ENCODE results near the gene THEM5. TPM values are rescaled to one million over a fixed set of nuclear protein-coding genes. Genes with fewer than 3 reads are reported as not detected.
A peak's percentile ranks its signal among the peaks of the same experiment; 100 is the strongest.

The THEM5 gene
- total RNA-seq, 5 donors from 2014 or later (not counting 1 experiment from before 2014, with no cell fraction given), result not detected

DNA sequence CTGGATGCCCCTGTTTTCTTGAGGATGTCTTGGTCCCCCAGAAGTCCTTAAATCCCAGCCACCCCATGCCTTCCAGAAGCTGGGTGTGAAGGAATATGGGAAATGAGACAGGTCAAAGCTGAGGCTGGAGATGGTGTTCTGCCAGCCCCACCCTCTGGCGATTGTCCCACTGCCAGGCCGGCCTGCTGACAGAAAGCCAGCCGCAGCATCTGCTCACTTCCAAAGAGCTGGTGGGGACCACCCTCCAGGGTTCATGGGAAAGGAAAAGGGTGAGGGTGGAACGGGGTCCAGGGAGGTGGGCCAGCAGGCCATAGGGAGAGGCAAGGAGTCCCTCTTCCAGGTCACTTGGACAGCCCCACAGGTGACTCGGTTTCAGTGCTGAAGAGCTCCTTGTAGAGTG, 46.4 kb downstream of the THEM5 start:
- Histone ChIP-seq H3K9me3 (no peaks in the 10 kb centered on the region), H3K27ac (ENCODE audit: low read length) (no peak overlapping the region), H3K4me3 (ENCODE audit: control insufficient read depth in 1 of 2, extremely low read depth in 1 of 2, low read length in 1 of 2) (no peak overlapping the region), H3K4me1 (ENCODE audit: control insufficient read depth in 1 of 2, extremely low read depth in 1 of 2, insufficient read depth in 2 of 2, low read length in 2 of 2) (no peaks in the 10 kb centered on the region), H3K27me3 (replicated peaks in 1 of 2; ENCODE audit: control insufficient read depth in 2 of 2, extremely low read depth in 1 of 2, insufficient read depth in 2 of 2, low read length in 1 of 2) (no peaks in the 10 kb centered on the region), H3K36me3 (ENCODE audit: control insufficient read depth in 2 of 2, extremely low read depth in 1 of 2, insufficient read depth in 1 of 2, low read length in 1 of 2) (peaks cover 0 to 2% of the 10 kb centered on the region in 2 donors)
- ChIA-PET CTCF (no interaction called here), POLR2A (no interaction called here)
- H3K9me3 Mint-ChIP-seq, result no peaks in the 10 kb centered on the region
- DNase-seq (no peak), ATAC-seq (replicated peaks in 1 of 4) (no peak)
- peaks cover 0 to 5% (median 0%) of the 10 kb centered on the region in 3 donors for H3K4me1 Mint-ChIP-seq
- no peaks in the 10 kb centered on the region for H3K36me3 Mint-ChIP-seq
- no peak overlapping the region for H3K27ac Mint-ChIP-seq
- WGBS (ENCODE audit: insufficient coverage), result 90% methylated on average over 5 of the region's 5 CpGs
- H3K4me3 Mint-ChIP-seq, result no peak overlapping the region
- no peaks in the 10 kb centered on the region for H3K27me3 Mint-ChIP-seq

DNA sequence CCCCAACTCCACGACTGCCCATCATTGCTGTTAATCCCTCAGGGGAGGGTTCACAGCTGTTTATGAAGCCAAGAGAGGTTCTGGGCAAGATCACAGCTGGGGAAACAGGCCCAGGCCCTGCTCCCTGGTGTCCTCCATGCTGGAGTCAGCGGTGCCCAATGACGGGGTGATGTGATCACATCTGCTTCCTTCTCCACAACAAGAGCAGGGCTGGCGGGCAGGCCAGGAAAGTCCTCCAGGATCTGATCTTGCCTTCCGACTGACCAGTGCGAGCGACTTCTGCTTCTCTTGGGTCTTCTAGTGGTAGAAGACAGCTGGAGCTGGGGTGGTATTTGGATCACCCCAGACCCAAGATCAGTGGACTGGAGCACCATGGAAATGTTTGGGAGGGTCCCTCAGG, 47.3 kb downstream of the THEM5 start:
- Mint-ChIP-seq H3K27me3 (no peaks in the 10 kb centered on the region), H3K36me3 (no peaks in the 10 kb centered on the region), H3K4me3 (no peak overlapping the region), H3K4me1 (peaks cover 0 to 5% (median 0%) of the 10 kb centered on the region in 3 donors), H3K27ac (no peak overlapping the region), H3K9me3 (no peaks in the 10 kb centered on the region)
- Histone ChIP-seq H3K27me3 (replicated peaks in 1 of 2; ENCODE audit: control insufficient read depth in 2 of 2, extremely low read depth in 1 of 2, insufficient read depth in 2 of 2, low read length in 1 of 2) (no peaks in the 10 kb centered on the region), H3K27ac (ENCODE audit: low read length) (no peak overlapping the region), H3K4me3 (ENCODE audit: control insufficient read depth in 1 of 2, extremely low read depth in 1 of 2, low read length in 1 of 2) (no peak overlapping the region), H3K36me3 (ENCODE audit: control insufficient read depth in 2 of 2, extremely low read depth in 1 of 2, insufficient read depth in 1 of 2, low read length in 1 of 2) (peaks cover 0 to 2% of the 10 kb centered on the region in 2 donors), H3K4me1 (ENCODE audit: control insufficient read depth in 1 of 2, extremely low read depth in 1 of 2, insufficient read depth in 2 of 2, low read length in 2 of 2) (peaks cover 0 to under 1% of the 10 kb centered on the region in 2 experiments), H3K9me3 (no peaks in the 10 kb centered on the region)
- CTCF ChIA-PET, result no interaction called here
- DNase-seq (no peak), ATAC-seq (replicated peaks in 1 of 4) (no peak)
- 100% methylated on average over 5 of the region's 7 CpGs for WGBS (ENCODE audit: insufficient coverage)
- POLR2A ChIA-PET, result no interaction called here

- H3K36me3 Mint-ChIP-seq, result no peaks in the 10 kb centered on the region
- H3K4me3 Mint-ChIP-seq, result no peak within 1 kb of the TSS
- H3K4me1 Mint-ChIP-seq, result peaks cover 5 to 10% (median 6%) of the 10 kb centered on the region in 3 donors
- H3K4me1 ChIP-seq (ENCODE audit: control insufficient read depth in 1 of 2, extremely low read depth in 1 of 2, insufficient read depth in 2 of 2, low read length in 2 of 2), result peaks cover 0 to 10% of the 10 kb centered on the region in 2 experiments
- H3K27ac Mint-ChIP-seq, result peak within 1 kb of the TSS; percentile 31 to 39
- no peak for ATAC-seq (replicated peaks in 1 of 4)
- CTCF ChIA-PET, result no interaction called here
- POLR2A ChIA-PET, result no interaction called here
- no peaks in the 10 kb centered on the region for H3K9me3 Mint-ChIP-seq
- 82% methylated on average over 8 of the region's 12 CpGs for WGBS (ENCODE audit: insufficient coverage)
- H3K27me3 ChIP-seq (replicated peaks in 1 of 2; ENCODE audit: control insufficient read depth in 2 of 2, extremely low read depth in 1 of 2, insufficient read depth in 2 of 2, low read length in 1 of 2), result peaks cover 0 to 8% of the 10 kb centered on the region in 2 experiments
- H3K36me3 ChIP-seq (ENCODE audit: control insufficient read depth in 2 of 2, extremely low read depth in 1 of 2, insufficient read depth in 1 of 2, low read length in 1 of 2), result peaks cover 0 to 2% of the 10 kb centered on the region in 2 donors
- no peaks in the 10 kb centered on the region for H3K27me3 Mint-ChIP-seq
- no peak within 1 kb of the TSS for H3K4me3 ChIP-seq (ENCODE audit: control insufficient read depth in 1 of 2, extremely low read depth in 1 of 2, low read length in 1 of 2)
- DNase-seq, result no peak
- no peaks in the 10 kb centered on the region for H3K9me3 ChIP-seq
- no peak within 1 kb of the TSS for H3K27ac ChIP-seq (ENCODE audit: low read length)
Measured at GRCh38 chr1:151805066-151805820, 48.3 kb downstream of the THEM5 start, which contains the start of gene LINGO4. Gene LINGO4 (minus strand): TSS chr1:151805419. CDS start chr1:151802704, 2,715 bp downstream.

- no CpG with 5 or more reads among the region's 3 CpGs for WGBS (ENCODE audit: insufficient coverage)
- Histone ChIP-seq H3K4me3 (ENCODE audit: control insufficient read depth in 1 of 2, extremely low read depth in 1 of 2, low read length in 1 of 2) (no peak overlapping the region), H3K36me3 (ENCODE audit: control insufficient read depth in 2 of 2, extremely low read depth in 1 of 2, insufficient read depth in 1 of 2, low read length in 1 of 2) (no peaks in the 10 kb centered on the region), H3K27me3 (replicated peaks in 1 of 2; ENCODE audit: control insufficient read depth in 2 of 2, extremely low read depth in 1 of 2, insufficient read depth in 2 of 2, low read length in 1 of 2) (peaks cover 0 to 16% of the 10 kb centered on the region in 2 experiments), H3K4me1 (ENCODE audit: control insufficient read depth in 1 of 2, extremely low read depth in 1 of 2, insufficient read depth in 2 of 2, low read length in 2 of 2) (peaks cover 0 to 11% of the 10 kb centered on the region in 2 experiments), H3K9me3 (no peaks in the 10 kb centered on the region), H3K27ac (ENCODE audit: low read length) (no peak overlapping the region)
- no peak overlapping the region for H3K4me3 Mint-ChIP-seq
- DNase-seq (no peak), ATAC-seq (replicated peaks in 1 of 4) (no peak)
- H3K27ac Mint-ChIP-seq, result peak overlapping the region in 1 of 2 donors; percentile 74
- H3K4me1 Mint-ChIP-seq, result peaks cover 11 to 12% (median 12%) of the 10 kb centered on the region in 3 donors
- H3K27me3 Mint-ChIP-seq, result peaks cover 0 to 5% of the 10 kb centered on the region in 2 donors
- peaks cover under 1% of the 10 kb centered on the region for H3K36me3 Mint-ChIP-seq
- POLR2A ChIA-PET, result no interaction called here
- H3K9me3 Mint-ChIP-seq, result no peaks in the 10 kb centered on the region
- CTCF ChIA-PET, result no interaction called here
Measured at GRCh38 chr1:151803915-151804314, 49.6 kb downstream of the THEM5 start.

- peaks cover 0 to 11% of the 10 kb centered on the region in 2 experiments for H3K4me1 ChIP-seq (ENCODE audit: control insufficient read depth in 1 of 2, extremely low read depth in 1 of 2, insufficient read depth in 2 of 2, low read length in 2 of 2)
- POLR2A ChIA-PET, result no interaction called here
- no peak for ATAC-seq (replicated peaks in 1 of 4)
- DNase-seq, result no peak
- H3K27ac Mint-ChIP-seq, result peak overlapping the region in 1 of 2 donors; percentile 7
- H3K4me1 Mint-ChIP-seq, result peaks cover 11 to 12% (median 12%) of the 10 kb centered on the region in 3 donors
- no peak overlapping the region for H3K4me3 Mint-ChIP-seq
- CTCF ChIA-PET, result no interaction called here
- peaks cover 0 to 6% of the 10 kb centered on the region in 2 donors for H3K27me3 Mint-ChIP-seq
- H3K36me3 Mint-ChIP-seq, result peaks cover 5% of the 10 kb centered on the region
- no peak overlapping the region for H3K27ac ChIP-seq (ENCODE audit: low read length)
- no peaks in the 10 kb centered on the region for H3K9me3 ChIP-seq
- no peaks in the 10 kb centered on the region for H3K9me3 Mint-ChIP-seq
- H3K4me3 ChIP-seq (ENCODE audit: control insufficient read depth in 1 of 2, extremely low read depth in 1 of 2, low read length in 1 of 2), result no peak overlapping the region
- no peaks in the 10 kb centered on the region for H3K36me3 ChIP-seq (ENCODE audit: control insufficient read depth in 2 of 2, extremely low read depth in 1 of 2, insufficient read depth in 1 of 2, low read length in 1 of 2)
- peaks cover 0 to 16% of the 10 kb centered on the region in 2 experiments for H3K27me3 ChIP-seq (replicated peaks in 1 of 2; ENCODE audit: control insufficient read depth in 2 of 2, extremely low read depth in 1 of 2, insufficient read depth in 2 of 2, low read length in 1 of 2)
Measured at GRCh38 chr1:151803164-151803563, 50.3 kb downstream of the THEM5 start.

DNA sequence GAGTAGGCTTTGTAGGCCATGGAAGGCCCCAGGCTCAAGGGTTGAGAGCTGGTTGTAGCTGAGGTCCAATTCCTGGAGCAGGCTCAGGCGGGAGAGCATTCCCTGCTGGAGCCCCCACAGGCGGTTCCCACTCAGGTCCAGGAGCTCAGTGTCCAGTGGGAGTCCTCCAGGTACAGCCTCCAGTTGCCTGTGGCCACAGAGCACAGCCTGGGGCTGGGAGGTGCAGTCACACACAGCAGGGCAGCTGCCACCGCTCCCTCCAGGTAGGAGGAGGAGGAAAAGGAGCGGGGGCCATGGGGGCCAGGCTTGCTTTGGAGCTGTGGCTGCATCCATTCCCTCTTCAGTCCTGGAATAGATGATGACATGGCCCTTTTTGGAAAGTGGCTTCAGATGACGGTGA, 51.1 kb downstream of the THEM5 start:
- peaks cover 0 to 6% of the 10 kb centered on the region in 2 donors for H3K27me3 Mint-ChIP-seq
- no peak overlapping the region for H3K4me3 ChIP-seq (ENCODE audit: control insufficient read depth in 1 of 2, extremely low read depth in 1 of 2, low read length in 1 of 2)
- 88% methylated on average over 5 of the region's 5 CpGs for WGBS (ENCODE audit: insufficient coverage)
- POLR2A ChIA-PET, result no interaction called here
- no peak overlapping the region for H3K27ac Mint-ChIP-seq
- peaks cover 5% of the 10 kb centered on the region for H3K36me3 Mint-ChIP-seq
- peaks cover 0 to 2% of the 10 kb centered on the region in 2 donors for H3K36me3 ChIP-seq (ENCODE audit: control insufficient read depth in 2 of 2, extremely low read depth in 1 of 2, insufficient read depth in 1 of 2, low read length in 1 of 2)
- H3K4me1 ChIP-seq (ENCODE audit: control insufficient read depth in 1 of 2, extremely low read depth in 1 of 2, insufficient read depth in 2 of 2, low read length in 2 of 2), result peaks cover 0 to 11% of the 10 kb centered on the region in 2 experiments
- no peaks in the 10 kb centered on the region for H3K9me3 Mint-ChIP-seq
- ATAC-seq (replicated peaks in 1 of 4), result no peak
- DNase-seq, result no peak
- H3K4me3 Mint-ChIP-seq, result no peak overlapping the region
- peaks cover 0 to 16% of the 10 kb centered on the region in 2 experiments for H3K27me3 ChIP-seq (replicated peaks in 1 of 2; ENCODE audit: control insufficient read depth in 2 of 2, extremely low read depth in 1 of 2, insufficient read depth in 2 of 2, low read length in 1 of 2)
- CTCF ChIA-PET, result interaction anchor here in 1 of 2 donors (0.6 kb wide), 1 partner anchor 34 kb away, joined by 3 read pairs; no protein-coding TSS in a partner anchor
- no peaks in the 10 kb centered on the region for H3K9me3 ChIP-seq
- peaks cover 11 to 12% (median 12%) of the 10 kb centered on the region in 3 donors for H3K4me1 Mint-ChIP-seq
- no peak overlapping the region for H3K27ac ChIP-seq (ENCODE audit: low read length)

All from T-cell (primary cell).